Ectodermal cell (in vitro differentiated cells): Measurements from ENCODE around the gene USP17L20. TPM values are rescaled to one million over a fixed set of nuclear protein-coding genes. Genes with fewer than 3 reads are reported as not detected.
"Not testable (repeated sequence)": the region's sequence is repeated elsewhere in the genome, so short reads cannot be mapped to it uniquely, and the experiment has no call there.

Source experiments
- H3K27ac ChIP-seq: 2 replicates; pipeline ENCODE4 v1.7.0; 2013; ENCODE audit warnings: mild to moderate bottlenecking, low read depth, low read length; ENCODE audit not compliant: insufficient read depth, poor library complexity, severe bottlenecking
- H3K27me3 ChIP-seq: 2 replicates; pipeline ENCODE4 v1.7.0; 2013; ENCODE audit warnings: mild to moderate bottlenecking, low read length; ENCODE audit not compliant: insufficient read depth, control insufficient read depth, poor library complexity, severe bottlenecking
- H3K36me3 ChIP-seq: one replicate; pipeline ENCODE4 v1.7.0; 2013; ENCODE audit warnings: low read length; ENCODE audit not compliant: control insufficient read depth, insufficient read depth
- H3K4me1 ChIP-seq: one replicate; pipeline ENCODE4 v1.7.0; 2013; ENCODE audit warnings: low read length; ENCODE audit not compliant: control insufficient read depth, insufficient read depth
- H3K4me3 ChIP-seq: 2 replicates; pipeline ENCODE4 v1.7.0; 2013; ENCODE audit warnings: low read depth, low read length, control low read depth; ENCODE audit not compliant: insufficient read depth
- H3K9me3 ChIP-seq: 2 replicates; pipeline ENCODE4 v1.7.0; 2013; ENCODE audit warnings: mild to moderate bottlenecking, low read length, moderate library complexity; ENCODE audit not compliant: control insufficient read depth
- WGBS, 2 experiments: methylation state at CpG; one replicate each; pipeline ENCODE4 v1.1.7; 2013; ENCODE audit warnings: missing lambda C conversion rate in 2 of 2; 5-methylcytosine and 5-hydroxymethylcytosine counted together
- polyA plus RNA-seq, 4 experiments: library from polyadenylated mRNA; stranded (reverse); fragments of 50-300 nt; gene quantifications; one replicate each; pipeline ENCODE4 v1.2.3, GENCODE V29; 2013

USP17L20 gene
- not detected for polyA plus RNA-seq (2013, experiment 1 of 4)
- not detected for polyA plus RNA-seq (2013, experiment 2 of 4)
- not detected for polyA plus RNA-seq (2013, experiment 3 of 4)
- not detected for polyA plus RNA-seq (2013, experiment 4 of 4)

- WGBS, 2 experiments: no CpG with 5 or more reads among the region's 15 CpGs
- H3K27me3 ChIP-seq, H3K9me3 ChIP-seq, H3K4me3 ChIP-seq, H3K27ac ChIP-seq, H3K4me1 ChIP-seq, H3K36me3 ChIP-seq: not testable (repeated sequence)
These were observed at the start of gene USP17L20 for GRCh38 chr4:9257824-9258223. TSS of gene USP17L20 (plus strand) at chr4:9258124. CDS start at chr4:9258124, 0 bp downstream.

- H3K36me3 ChIP-seq, H3K9me3 ChIP-seq, H3K27ac ChIP-seq, H3K4me3 ChIP-seq, H3K4me1 ChIP-seq, H3K27me3 ChIP-seq: not testable (repeated sequence)
- no CpG with 5 or more reads among the region's 13 CpGs for WGBS, 2 experiments
These were observed 47.6 kb upstream of the USP17L20 start, which contains the start of gene USP17L10 for GRCh38 chr4:9210357-9210756. TSS of gene USP17L10 (plus strand) at chr4:9210657. CDS start at chr4:9210657, 0 bp downstream.

- H3K27ac ChIP-seq, H3K27me3 ChIP-seq, H3K4me1 ChIP-seq, H3K4me3 ChIP-seq, H3K9me3 ChIP-seq, H3K36me3 ChIP-seq: not testable (repeated sequence)
- WGBS, 2 experiments: 89 to 92% methylated on average over 8 of the region's 14 CpGs
These were observed 43.2 kb upstream of the USP17L20 start for GRCh38 chr4:9214701-9215100.

GRCh38 chr4:9215105-9215504 is 42.8 kb upstream of the USP17L20 start, which contains the start of gene USP17L11:
TSS of gene USP17L11 (plus strand) at chr4:9215405. CDS start at chr4:9215405, 0 bp downstream.
- H3K27ac ChIP-seq, H3K27me3 ChIP-seq, H3K4me3 ChIP-seq, H3K9me3 ChIP-seq, H3K4me1 ChIP-seq, H3K36me3 ChIP-seq: not testable (repeated sequence)
- WGBS, 2 experiments: no CpG with 5 or more reads among the region's 14 CpGs

DNA sequence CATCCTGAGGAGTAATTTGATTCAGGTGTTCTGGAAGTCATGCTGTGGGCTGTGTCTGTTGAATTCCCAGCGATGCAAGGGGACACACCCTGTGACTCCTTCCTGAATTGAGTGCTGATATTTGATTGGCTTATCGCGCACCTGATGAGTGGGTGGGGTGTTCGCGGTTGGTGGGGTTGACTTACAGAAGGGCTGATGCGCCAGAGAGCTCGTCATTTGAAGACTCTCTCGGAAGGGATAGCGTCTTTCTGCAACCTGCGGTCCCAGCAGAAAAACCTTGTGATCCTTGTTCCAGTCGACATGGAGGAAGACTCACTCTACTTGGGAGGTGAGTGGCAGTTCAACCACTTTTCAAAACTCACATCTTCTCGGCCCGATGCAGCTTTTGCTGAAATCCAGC is 38.1 kb upstream of the USP17L20 start, which contains the start of gene USP17L12:
USP17L12 (plus strand) TSS at position 301 of the 400 bp plus-strand sequence; CDS start at position 301, 0 bp downstream.
- H3K36me3 ChIP-seq, H3K4me3 ChIP-seq, H3K9me3 ChIP-seq, H3K27me3 ChIP-seq, H3K27ac ChIP-seq, H3K4me1 ChIP-seq: not testable (repeated sequence)
- WGBS, 2 experiments: no CpG with 5 or more reads among the region's 13 CpGs

DNA sequence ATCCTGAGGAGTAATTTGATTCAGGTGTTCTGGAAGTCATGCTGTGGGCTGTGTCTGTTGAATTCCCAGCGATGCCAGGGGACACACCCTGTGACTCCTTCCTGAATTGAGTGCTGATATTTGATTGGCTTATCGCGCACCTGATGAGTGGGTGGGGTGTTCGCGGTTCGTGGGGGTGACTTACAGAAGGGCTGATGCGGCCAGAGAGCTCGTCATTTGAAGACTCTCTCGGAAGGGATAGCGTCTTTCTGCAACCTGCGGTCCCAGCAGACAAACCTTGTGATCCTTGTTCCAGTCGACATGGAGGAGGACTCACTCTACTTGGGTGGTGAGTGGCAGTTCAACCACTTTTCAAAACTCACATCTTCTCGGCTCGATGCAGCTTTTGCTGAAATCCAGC is 33.3 kb upstream of the USP17L20 start, which contains the start of gene USP17L13:
USP17L13 (plus strand) TSS at position 301 of the 400 bp plus-strand sequence; CDS start at position 301, 0 bp downstream.
- H3K4me3 ChIP-seq, H3K9me3 ChIP-seq, H3K27ac ChIP-seq, H3K27me3 ChIP-seq, H3K36me3 ChIP-seq, H3K4me1 ChIP-seq: not testable (repeated sequence)
- WGBS, 2 experiments: no CpG with 5 or more reads among the region's 14 CpGs

- H3K4me1 ChIP-seq, H3K4me3 ChIP-seq, H3K9me3 ChIP-seq, H3K27me3 ChIP-seq, H3K27ac ChIP-seq, H3K36me3 ChIP-seq: not testable (repeated sequence)
- WGBS, 2 experiments: 88 to 92% methylated on average over 4 to 5 of the region's 8 CpGs
These were observed 27.7 kb upstream of the USP17L20 start for GRCh38 chr4:9230249-9230648.

DNA sequence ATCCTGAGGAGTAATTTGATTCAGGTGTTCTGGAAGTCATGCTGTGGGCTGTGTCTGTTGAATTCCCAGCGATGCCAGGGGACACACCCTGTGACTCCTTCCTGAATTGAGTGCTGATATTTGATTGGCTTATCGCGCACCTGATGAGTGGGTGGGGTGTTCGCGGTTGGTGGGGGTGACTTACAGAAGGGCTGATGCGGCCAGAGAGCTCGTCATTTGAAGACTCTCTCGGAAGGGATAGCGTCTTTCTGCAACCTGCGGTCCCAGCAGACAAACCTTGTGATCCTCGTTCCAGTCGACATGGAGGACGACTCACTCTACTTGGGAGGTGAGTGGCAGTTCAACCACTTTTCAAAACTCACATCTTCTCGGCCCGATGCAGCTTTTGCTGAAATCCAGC is 23.8 kb upstream of the USP17L20 start, which contains the start of gene USP17L15:
USP17L15 (plus strand) TSS at position 301 of the 400 bp plus-strand sequence; CDS start at position 301, 0 bp downstream.
- H3K4me1 ChIP-seq, H3K9me3 ChIP-seq, H3K27me3 ChIP-seq, H3K27ac ChIP-seq, H3K4me3 ChIP-seq, H3K36me3 ChIP-seq: not testable (repeated sequence)
- WGBS, 2 experiments: no CpG with 5 or more reads among the region's 15 CpGs

- H3K9me3 ChIP-seq, H3K4me3 ChIP-seq, H3K36me3 ChIP-seq, H3K27me3 ChIP-seq, H3K27ac ChIP-seq, H3K4me1 ChIP-seq: not testable (repeated sequence)
- WGBS, 2 experiments: no CpG with 5 or more reads among the region's 12 CpGs
These were observed 19.5 kb upstream of the USP17L20 start for GRCh38 chr4:9238461-9238860.

DNA sequence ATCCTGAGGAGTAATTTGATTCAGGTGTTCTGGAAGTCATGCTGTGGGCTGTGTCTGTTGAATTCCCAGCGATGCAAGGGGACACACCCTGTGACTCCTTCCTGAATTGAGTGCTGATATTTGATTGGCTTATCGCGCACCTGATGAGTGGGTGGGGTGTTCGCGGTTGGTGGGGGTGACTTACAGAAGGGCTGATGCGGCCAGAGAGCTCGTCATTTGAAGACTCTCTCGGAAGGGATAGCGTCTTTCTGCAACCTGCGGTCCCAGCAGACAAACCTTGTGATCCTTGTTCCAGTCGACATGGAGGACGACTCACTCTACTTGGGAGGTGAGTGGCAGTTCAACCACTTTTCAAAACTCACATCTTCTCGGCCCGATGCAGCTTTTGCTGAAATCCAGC is 14.3 kb upstream of the USP17L20 start, which contains the start of gene USP17L17:
USP17L17 (plus strand) TSS at position 301 of the 400 bp plus-strand sequence; CDS start at position 301, 0 bp downstream.
- H3K27ac ChIP-seq, H3K27me3 ChIP-seq, H3K4me1 ChIP-seq, H3K9me3 ChIP-seq, H3K36me3 ChIP-seq, H3K4me3 ChIP-seq: not testable (repeated sequence)
- WGBS, 2 experiments: no CpG with 5 or more reads among the region's 14 CpGs
